Neuronal stem cell (in vitro differentiated cells): ENCODE data around the gene RASAL2.
"Not testable (repeated sequence)": the region's sequence is repeated elsewhere in the genome, so short reads cannot be mapped to it uniquely, and the experiment has no call there.

ENCODE experiments used
- DNase-seq: peaks from one replicate; pipeline ENCODE4 v3.0.0-alpha.2; 2013; ENCODE audit warnings: low spot score
- H2AFZ ChIP-seq: one replicate; pipeline ENCODE4 v1.6.1; 2013; ENCODE audit warnings: mild to moderate bottlenecking, low read length, inconsistent platforms
- H2AK5ac ChIP-seq: 2 replicates; pipeline ENCODE4 v1.6.1; 2013; ENCODE audit warnings: low read depth, mild to moderate bottlenecking, inconsistent platforms, low read length, moderate library complexity, mixed read lengths
- H2BK120ac ChIP-seq: 2 replicates; pipeline ENCODE4 v1.6.1; 2013; ENCODE audit warnings: low read depth, mild to moderate bottlenecking, inconsistent platforms, low read length, moderate library complexity, mixed read lengths
- H2BK12ac ChIP-seq: one replicate; pipeline ENCODE4 v1.6.1; 2013; ENCODE audit warnings: low read length, inconsistent platforms
- H2BK15ac ChIP-seq: 2 replicates; pipeline ENCODE4 v1.6.1; 2013; ENCODE audit warnings: mild to moderate bottlenecking, low read length, inconsistent platforms, mixed read lengths
- H2BK5ac ChIP-seq: one replicate; pipeline ENCODE4 v1.6.1; 2013; ENCODE audit warnings: inconsistent platforms, mild to moderate bottlenecking, low read length, moderate library complexity
- H3K14ac ChIP-seq: one replicate; pipeline ENCODE4 v1.6.1; 2013; ENCODE audit warnings: low read length, inconsistent platforms
- H3K18ac ChIP-seq: 2 replicates; pipeline ENCODE4 v1.6.1; 2013; ENCODE audit warnings: low read length, inconsistent platforms
- H3K23ac ChIP-seq: 2 replicates; pipeline ENCODE4 v1.6.1; 2013; ENCODE audit warnings: low read depth, mild to moderate bottlenecking, mixed read lengths, low read length, inconsistent platforms; ENCODE audit not compliant: poor library complexity
- H3K27ac ChIP-seq: replicated peaks from 3 replicates; pipeline ENCODE4 v1.5.1; 2013; ENCODE audit warnings: low read length, inconsistent platforms
- H3K27me3 ChIP-seq, 3 experiments: 2 replicates each; pipeline ENCODE4 v1.6.1; 2013; ENCODE audit warnings: low read length in 3 of 3, mild to moderate bottlenecking in 2 of 3, inconsistent platforms in 1 of 3, low read depth in 1 of 3, mixed read lengths in 1 of 3, moderate library complexity in 1 of 3; ENCODE audit not compliant: control insufficient read depth in 3 of 3, insufficient read depth in 3 of 3
- H3K36me3 ChIP-seq, 2 donors: replicated peaks in 1 of 2; 2 replicates each; pipeline ENCODE4 v1.6.1; 2013; ENCODE audit warnings: low read length in 2 of 2; ENCODE audit not compliant: control insufficient read depth in 2 of 2, insufficient read depth in 2 of 2
- H3K4ac ChIP-seq: 2 replicates; pipeline ENCODE4 v1.6.1; 2013; ENCODE audit warnings: inconsistent platforms, mild to moderate bottlenecking, low read length, moderate library complexity
- H3K4me1 ChIP-seq, 2 donors: 1 replicate in 1 of 2; 2 replicates in 1 of 2; pipeline ENCODE4 v1.6.1; 2013; ENCODE audit warnings: low read length in 2 of 2, low read depth in 1 of 2; ENCODE audit not compliant: control insufficient read depth in 2 of 2, insufficient read depth in 1 of 2
- H3K4me2 ChIP-seq: one replicate; pipeline ENCODE4 v1.6.1; 2013; ENCODE audit warnings: mild to moderate bottlenecking, low read length, inconsistent platforms; ENCODE audit not compliant: insufficient read depth, poor library complexity, severe bottlenecking
- H3K4me3 ChIP-seq, 2 donors: 2 replicates each; pipeline ENCODE4 v1.5.1; 2013; ENCODE audit warnings: low read length in 2 of 2, mild to moderate bottlenecking in 2 of 2, inconsistent platforms in 1 of 2, moderate library complexity in 1 of 2
- H3K79me1 ChIP-seq: one replicate; pipeline ENCODE4 v1.6.1; 2013; ENCODE audit warnings: low read depth, mild to moderate bottlenecking, inconsistent platforms, low read length, moderate library complexity
- H3K9ac ChIP-seq: one replicate; pipeline ENCODE4 v1.6.1; 2013; ENCODE audit warnings: mild to moderate bottlenecking, low read depth, low read length, inconsistent platforms; ENCODE audit not compliant: poor library complexity
- H3K9me3 ChIP-seq, 2 donors: replicated peaks in 1 of 2; 2 replicates each; pipeline versions ENCODE3 to v1.6.1; 2013; ENCODE audit warnings: low read length in 2 of 2, mild to moderate bottlenecking in 2 of 2, inconsistent platforms in 1 of 2, low read depth in 1 of 2, mixed read lengths in 1 of 2, moderate library complexity in 1 of 2; ENCODE audit not compliant: control insufficient read depth in 2 of 2, insufficient read depth in 1 of 2
- H4K8ac ChIP-seq: one replicate; pipeline ENCODE4 v1.6.1; 2013; ENCODE audit warnings: low read depth, mild to moderate bottlenecking, inconsistent platforms, low read length, moderate library complexity
- H4K91ac ChIP-seq: one replicate; pipeline ENCODE4 v1.6.1; 2013; ENCODE audit warnings: low read length, low read depth, mild to moderate bottlenecking, inconsistent platforms; ENCODE audit not compliant: poor library complexity
- WGBS, 2 donors: extraction: QIAGEN DNeasy Blood & Tissue Kit; methylation state at CpG; one replicate each; pipeline ENCODE4 v1.1.7; 2013; ENCODE audit warnings: missing lambda C conversion rate in 2 of 2, mixed read lengths in 1 of 2; ENCODE audit not compliant: insufficient read length in 2 of 2, insufficient replicate concordance in 1 of 2; ENCODE audit errors: extremely low coverage in 2 of 2; 5-methylcytosine and 5-hydroxymethylcytosine counted together

RASAL2 gene

GRCh38 chr1:178086294-178086693 is 7.6 kb upstream of the RASAL2 start:
- no peak overlapping the region for H3K23ac ChIP-seq
- H3K9me3 ChIP-seq, result no peaks in the 10 kb centered on the region
- H2BK5ac ChIP-seq, result no peak overlapping the region
- H3K27me3 ChIP-seq, result no peaks in the 10 kb centered on the region
- no peak overlapping the region for H3K9ac ChIP-seq
- no peak overlapping the region for H4K91ac ChIP-seq
- no peak overlapping the region for H3K27ac ChIP-seq
- no peak overlapping the region for H3K18ac ChIP-seq
- no peak overlapping the region for H2AFZ ChIP-seq
- H3K14ac ChIP-seq, result no peak overlapping the region
- no peak for DNase-seq
- H3K79me1 ChIP-seq, result no peaks in the 10 kb centered on the region
- H4K8ac ChIP-seq, result no peak overlapping the region
- no peak overlapping the region for H3K4me2 ChIP-seq
- no peaks in the 10 kb centered on the region for H3K36me3 ChIP-seq
- H2AK5ac ChIP-seq, result no peak overlapping the region
- WGBS, 2 donors, result no CpG with 5 or more reads among the region's 3 CpGs
- H2BK15ac ChIP-seq, result no peak overlapping the region
- no peak overlapping the region for H3K4ac ChIP-seq
- no peak overlapping the region for H2BK12ac ChIP-seq
- H3K4me1 ChIP-seq, result no peaks in the 10 kb centered on the region
- H2BK120ac ChIP-seq, result no peak overlapping the region
- H3K4me3 ChIP-seq, result no peak overlapping the region

- Histone ChIP-seq H2BK120ac (no peak overlapping the region), H2BK12ac (no peak overlapping the region), H3K9ac (no peak overlapping the region), H2BK15ac (no peak overlapping the region), H2BK5ac (no peak overlapping the region), H4K91ac (no peak overlapping the region), H3K27me3 (no peaks in the 10 kb centered on the region), H2AK5ac (no peak overlapping the region), H3K27ac (no peak overlapping the region), H2AFZ (no peak overlapping the region), H3K14ac (no peak overlapping the region), H3K4me2 (no peak overlapping the region), H3K4me3 (no peak overlapping the region), H3K4me1 (no peaks in the 10 kb centered on the region), H3K4ac (no peak overlapping the region), H3K23ac (no peak overlapping the region), H3K36me3 (no peaks in the 10 kb centered on the region), H4K8ac (no peak overlapping the region), H3K79me1 (no peaks in the 10 kb centered on the region), H3K18ac (no peak overlapping the region), H3K9me3 (no peaks in the 10 kb centered on the region)
- no peak for DNase-seq
- no CpG with 5 or more reads among the region's 4 CpGs for WGBS, 2 donors
Observed at GRCh38 chr1:178086766-178087165, 7.1 kb upstream of the RASAL2 start.

- Histone ChIP-seq H3K4me3 (no peak overlapping the region), H2BK5ac (no peak overlapping the region), H2AFZ (no peak overlapping the region), H3K4ac (no peak overlapping the region), H3K18ac (no peak overlapping the region), H2BK15ac (no peak overlapping the region), H2BK120ac (no peak overlapping the region), H3K79me1 (no peaks in the 10 kb centered on the region), H2AK5ac (no peak overlapping the region), H3K27ac (no peak overlapping the region), H3K36me3 (no peaks in the 10 kb centered on the region), H3K14ac (no peak overlapping the region), H3K4me2 (no peak overlapping the region), H2BK12ac (no peak overlapping the region), H3K4me1 (no peaks in the 10 kb centered on the region), H4K91ac (no peak overlapping the region), H4K8ac (no peak overlapping the region), H3K27me3 (no peaks in the 10 kb centered on the region), H3K9ac (no peak overlapping the region), H3K9me3 (no peaks in the 10 kb centered on the region), H3K23ac (no peak overlapping the region)
- WGBS, 2 donors, result no CpG with 5 or more reads among the region's 2 CpGs
- no peak for DNase-seq
Observed at GRCh38 chr1:178088651-178089050, 5.3 kb upstream of the RASAL2 start.

DNA sequence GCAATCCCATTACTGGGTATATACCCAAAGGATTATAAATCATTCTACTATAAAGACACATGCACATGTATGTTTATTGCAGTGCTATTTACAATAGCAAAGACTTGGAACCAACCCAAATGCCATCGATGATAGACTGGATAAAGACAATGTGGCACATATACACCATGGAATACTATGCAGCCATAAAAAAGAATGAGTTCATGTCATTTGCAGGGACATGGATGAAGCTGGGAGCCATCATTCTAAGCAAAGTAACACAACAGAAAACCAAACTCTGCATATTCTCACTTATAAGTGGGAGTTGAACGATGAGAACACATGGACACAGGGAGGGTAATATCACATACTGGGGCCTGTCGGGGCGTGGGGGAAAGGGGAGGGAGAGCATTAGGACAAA is 2.5 kb upstream of the RASAL2 start:
- H3K36me3 ChIP-seq, H3K4me1 ChIP-seq, H4K91ac ChIP-seq, H2BK12ac ChIP-seq, H3K9me3 ChIP-seq, H3K4ac ChIP-seq, DNase-seq, H3K79me1 ChIP-seq, H2AK5ac ChIP-seq, H2BK120ac ChIP-seq, H4K8ac ChIP-seq, H2BK15ac ChIP-seq, H2BK5ac ChIP-seq, H3K27ac ChIP-seq, H3K23ac ChIP-seq, H3K27me3 ChIP-seq, H3K4me3 ChIP-seq, H2AFZ ChIP-seq, H3K14ac ChIP-seq, H3K9ac ChIP-seq, H3K18ac ChIP-seq, H3K4me2 ChIP-seq: not testable (repeated sequence)
- WGBS, 2 donors, result no CpG with 5 or more reads among the region's 4 CpGs
